GM12864 (cell line): ENCODE results near the gene PALD1.

ENCODE experiments used
- DNase-seq: peaks from one replicate; pipeline ENCODE4 v3.0.0-alpha.2; 2011; ENCODE audit warnings: low read depth
- H3K4me3 ChIP-seq: 2 replicates; pipeline ENCODE4 v1.5.1; 2011; ENCODE audit warnings: mild to moderate bottlenecking, low read depth, low read length, control low read depth
- CTCF ChIP-seq: IDR thresholded peaks from 2 replicates; pipeline ENCODE4 v1.5.1; 2011; ENCODE audit warnings: low read depth, mild to moderate bottlenecking, moderate library complexity, low read length, control low read depth, inconsistent platforms; ENCODE audit errors: missing control alignments

The PALD1 gene

GRCh38 chr10:70530315-70530714, 51.7 kb downstream of the PALD1 start:
- no peak for DNase-seq
- no peak for TF ChIP-seq CTCF

DNA sequence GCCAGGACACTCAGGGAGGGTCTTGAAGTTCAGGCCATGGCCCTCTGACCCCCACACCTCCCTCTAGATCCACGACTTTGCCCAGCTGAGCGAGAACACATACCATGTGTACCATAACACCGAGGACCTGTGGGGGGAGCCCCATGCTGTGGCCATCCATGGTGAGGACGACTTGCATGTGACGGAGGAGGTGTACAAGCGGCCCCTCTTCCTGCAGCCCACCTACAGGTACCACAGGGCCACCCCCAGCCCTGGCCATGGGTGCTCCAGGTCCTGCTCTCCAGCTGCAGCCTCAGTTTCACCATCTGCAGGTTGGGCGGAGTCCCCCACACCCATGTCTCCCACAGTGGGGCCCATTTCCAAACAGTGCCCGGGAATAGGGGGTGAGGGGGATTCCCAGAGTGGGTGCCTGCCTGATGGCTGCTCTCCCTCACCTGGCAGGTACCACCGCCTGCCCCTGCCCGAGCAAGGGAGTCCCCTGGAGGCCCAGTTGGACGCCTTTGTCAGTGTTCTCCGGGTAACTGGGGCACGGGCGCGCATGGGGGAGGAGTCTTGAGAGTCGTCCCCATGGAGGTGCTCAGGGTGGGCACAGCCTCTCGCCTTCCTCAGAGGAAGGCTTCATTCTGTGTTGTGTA, 54.1 kb downstream of the PALD1 start:
- DNase-seq, result no peak
- TF ChIP-seq CTCF, result no peak
- H3K4me3 ChIP-seq, result no peak overlapping the region

More at GRCh38 chr10:70530315-70530714, 51.7 kb downstream of the PALD1 start:
- H3K4me3 ChIP-seq, result no peak overlapping the region

GRCh38 chr10:70533189-70533558, 54.6 kb downstream of the PALD1 start:
- DNase-seq, result no peak
- TF ChIP-seq CTCF, result no peak

DNA sequence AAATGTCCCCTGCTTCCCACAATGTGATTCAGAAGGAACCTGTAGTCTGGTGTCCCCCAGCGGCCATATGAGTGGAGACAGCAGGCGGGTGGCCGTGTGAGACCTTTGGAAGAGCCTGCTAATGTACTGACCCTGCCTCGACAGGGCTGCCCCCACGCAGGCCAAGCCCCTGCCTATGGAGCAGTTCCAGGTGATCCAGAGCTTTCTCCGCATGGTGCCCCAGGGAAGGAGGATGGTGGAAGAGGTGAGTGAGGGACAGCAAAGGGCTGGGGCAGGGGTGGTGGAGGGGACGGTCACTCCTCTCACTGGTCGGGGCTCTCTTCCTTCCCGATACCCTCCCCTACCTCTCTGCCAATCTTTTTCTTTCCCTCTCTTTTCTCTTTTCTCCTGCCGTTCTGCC, 55.7 kb downstream of the PALD1 start:
- DNase-seq, result no peak
- H3K4me3 ChIP-seq, result no peak overlapping the region
- TF ChIP-seq CTCF, result no peak

More at GRCh38 chr10:70533189-70533558, 54.6 kb downstream of the PALD1 start:
- no peak overlapping the region for H3K4me3 ChIP-seq

DNA sequence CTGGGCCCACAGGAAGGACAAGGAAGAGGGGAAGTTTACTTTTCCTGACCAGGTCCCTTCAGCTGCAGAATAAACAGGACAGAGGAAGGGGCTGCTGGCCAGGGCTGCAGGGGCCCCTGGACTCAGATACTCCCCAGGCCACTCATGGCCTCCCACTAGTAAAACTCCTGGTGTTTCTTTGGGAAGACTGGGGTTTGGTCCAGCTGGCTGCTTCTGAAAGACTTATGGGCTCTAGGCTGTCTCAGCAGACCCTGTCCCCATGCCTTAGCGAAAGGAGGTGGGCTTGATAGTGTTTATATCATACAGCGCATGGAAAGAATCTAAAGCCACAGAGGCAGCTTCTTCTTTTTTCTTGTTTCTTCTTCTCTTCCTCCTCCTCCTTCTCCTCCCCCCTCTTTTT, 56.4 kb downstream of the PALD1 start:
- TF ChIP-seq CTCF, result no peak
- no peak overlapping the region for H3K4me3 ChIP-seq
- DNase-seq, result no peak

DNA sequence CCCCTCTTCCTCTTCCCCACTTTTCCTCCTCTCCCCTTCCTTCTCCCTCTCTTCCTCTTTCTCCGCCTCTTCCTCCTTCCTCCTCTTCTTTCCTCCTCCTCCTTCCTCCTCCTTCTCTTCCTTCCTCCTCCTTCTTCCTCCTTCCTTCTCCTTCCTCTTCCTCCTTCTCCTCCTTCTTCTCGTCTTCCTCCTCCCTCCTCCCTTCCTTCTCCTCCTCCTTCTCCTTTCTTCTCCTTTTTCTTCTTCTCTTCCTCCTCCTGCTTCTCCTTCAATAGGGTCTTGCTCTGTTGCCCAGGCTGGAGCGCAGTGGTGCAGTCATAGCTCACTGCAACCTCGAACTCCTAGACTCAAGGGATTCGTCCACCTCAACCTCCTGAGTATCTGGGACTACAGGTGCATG, 56.9 kb downstream of the PALD1 start:
- H3K4me3 ChIP-seq, result no peak overlapping the region
- TF ChIP-seq CTCF, result no peak
- DNase-seq, result no peak

DNA sequence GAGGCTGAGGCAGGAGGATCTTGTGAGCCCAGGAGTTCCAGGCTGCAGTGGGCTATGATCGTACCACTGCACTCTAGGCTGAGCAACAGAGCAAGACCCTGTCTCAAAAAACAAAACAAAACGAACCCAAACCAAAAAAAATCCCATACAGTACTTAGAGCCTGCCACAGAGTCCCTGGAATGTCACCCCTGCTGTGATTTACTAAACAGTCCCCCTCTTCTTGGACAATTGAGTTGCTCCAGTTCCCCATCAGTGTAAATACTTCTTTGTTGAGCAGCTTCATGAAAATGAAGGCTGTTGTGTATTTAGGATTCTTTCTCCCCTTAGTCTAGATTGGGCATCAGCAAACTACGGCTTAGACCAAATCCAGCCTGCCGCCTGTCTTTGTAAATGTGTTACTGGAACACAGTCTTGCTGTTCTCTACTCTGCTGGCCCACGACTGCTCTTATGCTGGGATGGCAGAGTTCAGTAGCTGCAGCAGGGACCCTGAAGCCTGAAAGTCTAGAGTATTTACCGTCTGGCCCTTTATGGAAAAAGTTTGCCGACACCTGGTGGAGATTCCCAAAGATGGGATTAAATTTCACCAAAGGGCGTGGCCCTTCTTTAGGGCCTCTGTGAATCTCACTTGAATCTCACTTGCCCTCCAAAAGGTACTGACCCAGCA, 57.8 kb downstream of the PALD1 start:
- TF ChIP-seq CTCF, result no peak
- no peak for DNase-seq
- no peak overlapping the region for H3K4me3 ChIP-seq
